GM12873 (cell line): Measurements from ENCODE around the gene CATSPERZ.

Experiments
- TF ChIP-seq, protein P1 (sequence below): IDR thresholded peaks from 2 replicates; pipeline ENCODE4 v1.5.1; 2012; ENCODE audit warnings: low read depth, mild to moderate bottlenecking, moderate library complexity, low read length, control low read depth; ENCODE audit not compliant: insufficient read depth; ENCODE audit errors: missing control alignments

CATSPERZ gene

DNA sequence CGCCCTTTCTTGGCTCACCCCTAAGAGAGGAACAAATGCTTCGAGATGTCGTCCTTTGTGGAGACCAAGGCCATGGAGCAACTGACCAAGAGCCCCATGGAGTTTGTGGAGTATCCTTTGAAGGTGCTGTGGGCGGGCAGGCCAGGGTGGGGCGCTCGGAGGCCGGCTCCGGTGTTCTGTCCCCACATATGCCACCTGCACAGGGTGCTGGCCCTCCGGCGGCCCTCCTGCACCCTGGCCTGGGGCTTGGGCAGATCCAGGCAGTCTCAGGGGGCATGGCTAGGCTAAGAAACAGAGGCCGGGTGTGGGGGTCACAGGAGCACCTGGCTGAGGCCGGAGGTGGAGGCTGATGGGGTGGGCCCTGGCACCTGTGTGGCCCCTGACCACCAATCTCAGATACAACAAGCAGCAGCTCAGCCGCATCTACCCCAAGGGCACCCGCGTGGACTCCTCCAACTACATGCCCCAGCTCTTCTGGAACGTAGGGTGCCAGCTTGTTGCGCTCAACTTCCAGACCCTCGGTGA, 38.5 kb upstream of the CATSPERZ start:
- TF ChIP-seq, protein P1, sequence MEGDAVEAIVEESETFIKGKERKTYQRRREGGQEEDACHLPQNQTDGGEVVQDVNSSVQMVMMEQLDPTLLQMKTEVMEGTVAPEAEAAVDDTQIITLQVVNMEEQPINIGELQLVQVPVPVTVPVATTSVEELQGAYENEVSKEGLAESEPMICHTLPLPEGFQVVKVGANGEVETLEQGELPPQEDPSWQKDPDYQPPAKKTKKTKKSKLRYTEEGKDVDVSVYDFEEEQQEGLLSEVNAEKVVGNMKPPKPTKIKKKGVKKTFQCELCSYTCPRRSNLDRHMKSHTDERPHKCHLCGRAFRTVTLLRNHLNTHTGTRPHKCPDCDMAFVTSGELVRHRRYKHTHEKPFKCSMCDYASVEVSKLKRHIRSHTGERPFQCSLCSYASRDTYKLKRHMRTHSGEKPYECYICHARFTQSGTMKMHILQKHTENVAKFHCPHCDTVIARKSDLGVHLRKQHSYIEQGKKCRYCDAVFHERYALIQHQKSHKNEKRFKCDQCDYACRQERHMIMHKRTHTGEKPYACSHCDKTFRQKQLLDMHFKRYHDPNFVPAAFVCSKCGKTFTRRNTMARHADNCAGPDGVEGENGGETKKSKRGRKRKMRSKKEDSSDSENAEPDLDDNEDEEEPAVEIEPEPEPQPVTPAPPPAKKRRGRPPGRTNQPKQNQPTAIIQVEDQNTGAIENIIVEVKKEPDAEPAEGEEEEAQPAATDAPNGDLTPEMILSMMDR = no peak

DNA sequence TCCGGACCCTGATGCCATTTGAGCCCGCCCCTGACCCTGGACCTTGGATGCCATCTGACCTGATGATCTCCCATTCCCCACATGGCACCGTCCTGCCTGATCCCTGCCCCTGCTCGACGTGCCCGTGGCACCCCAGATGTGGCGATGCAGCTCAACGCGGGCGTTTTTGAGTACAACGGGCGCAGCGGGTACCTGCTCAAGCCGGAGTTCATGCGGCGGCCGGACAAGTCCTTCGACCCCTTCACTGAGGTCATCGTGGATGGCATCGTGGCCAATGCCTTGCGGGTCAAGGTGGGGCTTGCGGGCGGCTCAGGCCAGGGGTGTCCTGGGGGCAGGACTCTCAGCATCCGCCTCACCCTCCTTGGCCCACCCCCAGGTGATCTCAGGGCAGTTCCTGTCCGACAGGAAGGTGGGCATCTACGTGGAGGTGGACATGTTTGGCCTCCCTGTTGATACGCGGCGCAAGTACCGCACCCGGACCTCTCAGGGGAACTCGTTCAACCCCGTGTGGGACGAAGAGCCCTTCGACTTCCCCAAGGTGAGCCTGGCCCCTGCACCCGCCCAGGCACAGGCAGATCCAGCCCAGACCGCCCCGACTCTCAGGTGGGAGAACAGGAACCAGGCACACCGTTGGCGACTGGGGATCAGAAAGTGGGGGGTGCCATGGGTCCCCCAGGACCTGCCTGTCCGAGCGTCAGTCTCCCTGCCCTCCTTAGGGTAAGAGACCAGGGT, 37.7 kb upstream of the CATSPERZ start:
- TF ChIP-seq, protein P1 = no peak

DNA sequence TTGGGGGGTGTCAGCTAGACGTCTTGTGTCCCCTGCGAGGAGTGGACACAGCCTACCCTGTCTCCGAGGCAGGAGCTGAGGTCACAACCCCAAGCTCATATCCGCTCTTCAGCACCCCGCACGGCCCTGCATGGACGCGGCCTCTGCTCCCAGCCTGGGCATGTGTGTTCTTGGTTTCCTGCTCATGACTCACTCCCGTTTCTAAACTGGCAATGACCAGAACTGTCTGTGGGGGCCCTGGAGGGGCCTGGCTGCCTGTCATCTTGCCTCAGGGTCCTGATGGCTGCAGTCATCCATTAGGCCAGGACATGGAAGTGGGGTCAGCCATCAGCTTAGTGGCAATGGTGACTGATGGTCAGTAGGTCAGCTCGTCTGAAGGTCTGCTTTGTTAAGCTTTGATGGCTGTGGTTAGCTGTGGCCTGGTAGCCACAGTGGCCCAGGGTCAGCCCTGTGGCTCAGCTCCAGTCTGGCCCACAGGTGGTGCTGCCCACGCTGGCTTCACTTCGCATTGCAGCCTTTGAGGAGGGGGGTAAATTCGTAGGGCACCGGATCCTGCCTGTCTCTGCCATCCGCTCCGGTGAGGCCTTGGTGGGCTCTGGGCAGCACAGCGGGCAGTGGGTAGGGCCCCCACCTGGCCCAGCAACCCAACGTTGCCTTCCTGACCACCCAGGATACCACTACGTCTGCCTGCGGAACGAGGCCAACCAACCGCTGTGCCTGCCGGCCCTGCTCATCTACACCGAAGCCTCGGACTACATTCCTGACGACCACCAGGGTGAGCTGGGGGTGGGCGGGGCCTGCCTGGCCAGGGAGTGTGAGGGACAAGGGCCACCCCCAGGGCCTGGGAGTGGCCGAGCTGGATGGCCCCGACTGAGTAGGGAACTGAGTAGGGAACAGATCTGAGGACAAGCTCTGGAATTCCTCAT, 36.9 kb upstream of the CATSPERZ start:
- TF ChIP-seq, protein P1 = no peak

DNA sequence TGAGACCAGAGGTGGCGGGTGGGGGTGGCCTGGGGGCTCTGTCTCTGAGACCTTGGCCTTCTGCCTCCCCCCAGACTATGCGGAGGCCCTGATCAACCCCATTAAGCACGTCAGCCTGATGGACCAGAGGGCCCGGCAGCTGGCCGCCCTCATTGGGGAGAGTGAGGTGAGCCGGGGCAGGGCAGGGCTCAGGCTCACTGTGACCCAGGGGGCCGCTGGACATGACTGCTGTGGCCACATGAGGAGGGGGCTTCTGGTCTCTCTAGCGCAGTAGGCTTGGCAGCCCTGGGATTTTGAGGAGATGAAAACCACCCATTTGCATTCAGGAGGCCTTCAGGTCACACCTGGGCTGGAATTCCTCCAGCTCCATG, 36.2 kb upstream of the CATSPERZ start:
- TF ChIP-seq, protein P1 = no peak

DNA sequence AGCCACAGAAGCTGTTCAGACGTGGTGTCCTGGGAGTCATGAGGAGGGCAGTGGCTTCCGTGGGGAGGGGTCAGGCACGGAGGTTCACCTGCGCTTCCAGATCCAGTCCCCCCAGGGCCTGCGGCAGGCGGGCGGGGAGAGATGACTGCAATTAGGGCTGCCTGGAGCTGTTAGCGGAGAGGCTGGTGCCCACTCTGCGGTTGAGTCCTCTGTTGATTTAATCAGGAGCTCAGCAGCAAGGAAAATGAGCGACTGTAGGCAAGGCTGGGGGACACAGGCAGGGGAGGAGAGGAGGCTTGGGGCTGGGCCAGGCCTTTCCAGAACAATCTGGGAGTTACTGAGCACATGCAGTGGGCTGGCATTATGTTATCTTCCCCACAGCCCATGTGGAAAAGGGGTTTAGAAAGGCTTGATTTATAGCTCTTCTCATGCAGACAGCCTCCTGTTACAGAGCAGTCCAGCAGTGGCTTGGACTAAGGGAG, 35.7 kb upstream of the CATSPERZ start:
- TF ChIP-seq, protein P1 = no peak

DNA sequence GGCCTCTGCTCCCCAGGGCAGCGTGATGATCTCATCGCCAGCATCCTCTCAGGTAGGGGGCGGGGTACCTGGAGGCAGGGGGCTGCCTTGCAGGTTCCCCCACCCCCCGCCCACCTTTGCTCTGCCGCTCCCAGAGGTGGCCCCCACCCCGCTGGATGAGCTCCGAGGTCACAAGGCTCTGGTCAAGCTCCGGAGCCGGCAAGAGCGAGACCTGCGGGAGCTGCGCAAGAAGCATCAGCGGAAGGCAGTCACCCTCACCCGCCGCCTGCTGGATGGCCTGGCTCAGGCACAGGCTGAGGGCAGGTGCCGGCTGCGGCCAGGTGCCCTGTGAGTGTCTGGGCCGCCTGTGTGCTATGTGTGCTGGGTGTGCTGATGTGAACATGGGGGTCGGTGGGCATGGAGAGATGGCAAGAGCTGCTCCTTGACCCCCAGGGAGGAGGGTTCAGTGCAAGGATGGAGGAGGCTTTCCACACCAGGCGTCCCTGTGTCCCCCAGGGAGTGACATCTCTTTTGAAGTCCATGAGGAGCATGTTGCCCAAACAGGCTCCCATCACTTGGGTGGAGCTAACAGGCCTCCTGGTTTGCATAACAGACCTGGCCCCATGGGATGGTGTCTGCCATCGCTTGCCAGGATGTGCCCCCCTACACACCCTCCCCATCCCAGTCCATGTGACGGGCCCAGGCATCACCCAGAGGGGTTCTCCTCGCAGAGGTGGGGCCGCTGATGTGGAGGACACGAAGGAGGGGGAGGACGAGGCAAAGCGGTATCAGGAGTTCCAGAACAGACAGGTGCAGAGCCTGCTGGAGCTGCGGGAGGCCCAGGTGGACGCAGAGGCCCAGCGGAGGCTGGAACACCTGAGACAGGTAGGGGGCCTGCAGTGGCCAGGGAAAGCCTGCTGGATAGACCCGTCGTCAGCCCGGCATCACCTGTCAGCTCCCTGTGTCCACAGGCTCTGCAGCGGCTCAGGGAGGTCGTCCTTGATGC, 34.7 kb upstream of the CATSPERZ start:
- TF ChIP-seq, protein P1 = no peak
